A172 (cell line): ENCODE measurements around the gene CYP2A7. TPM values are rescaled to one million over a fixed set of nuclear protein-coding genes. Genes with fewer than 3 reads are reported as not detected.
"Not testable (repeated sequence)": the region's sequence is repeated elsewhere in the genome, so short reads cannot be mapped to it uniquely, and the experiment has no call there.

Source experiments
- DNase-seq: peaks from one replicate; pipeline ENCODE4 v3.0.0-alpha.2; 2015; ENCODE audit warnings: low spot score
- total RNA-seq: library from RNA; depleted of rRNA; stranded (reverse); fragments of >200 nt; shearing (Covaris generic); gene quantifications from 2 replicates; pipeline ENCODE4 v1.2.3, GENCODE V29; 2014; rRNA removed

CYP2A7 gene
- total RNA-seq, 1 experiment from 2014 or later = not detected

GRCh38 chr19:40842997-40843652 lies 38.9 kb downstream of the CYP2A7 start:
- not testable (repeated sequence) for DNase-seq

DNA sequence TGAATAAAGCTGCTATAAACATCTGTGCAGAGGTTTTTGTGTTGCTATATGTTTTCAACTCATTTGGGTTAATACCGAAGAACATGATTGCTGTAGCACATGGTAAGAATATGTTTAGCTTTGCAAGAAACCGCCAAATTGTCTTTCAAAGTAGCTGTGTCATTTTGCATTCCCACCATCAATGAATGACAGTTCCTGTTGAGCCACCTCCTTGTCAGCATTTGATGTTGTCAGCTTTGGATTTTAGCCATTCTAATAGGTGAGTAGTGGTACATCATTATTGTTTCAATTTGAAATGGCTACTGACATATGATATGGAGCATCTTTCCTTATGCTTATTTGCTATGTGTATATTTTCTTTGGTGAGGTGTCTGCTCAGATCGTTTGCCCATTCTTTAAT lies 40.0 kb downstream of the CYP2A7 start:
- DNase-seq = not testable (repeated sequence)

DNA sequence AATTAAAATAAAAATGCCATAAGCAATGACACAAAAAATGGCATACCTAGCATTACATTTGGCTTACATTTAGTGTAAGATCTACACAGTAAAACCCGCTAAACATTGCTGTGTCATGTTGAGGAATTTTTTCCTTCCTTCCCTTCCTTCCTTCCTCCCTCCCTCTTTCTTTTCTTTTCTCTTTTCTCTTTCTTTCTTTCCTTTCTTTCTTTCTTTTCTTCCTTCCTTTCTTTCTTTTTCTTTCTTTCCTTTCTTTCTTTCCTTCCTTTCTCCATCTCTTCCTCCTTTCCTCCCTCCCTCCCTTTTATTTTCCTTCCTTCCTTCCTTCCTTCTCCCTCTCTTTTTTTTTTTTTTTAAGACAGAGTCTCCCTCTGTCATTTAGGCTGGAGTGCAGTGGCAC lies 43.6 kb downstream of the CYP2A7 start:
- DNase-seq = not testable (repeated sequence)

GRCh38 chr19:40836754-40837429 lies 45.1 kb downstream of the CYP2A7 start:
- no peak for DNase-seq

GRCh38 chr19:40833728-40834533 lies 48.1 kb downstream of the CYP2A7 start:
- not testable (repeated sequence) for DNase-seq

DNA sequence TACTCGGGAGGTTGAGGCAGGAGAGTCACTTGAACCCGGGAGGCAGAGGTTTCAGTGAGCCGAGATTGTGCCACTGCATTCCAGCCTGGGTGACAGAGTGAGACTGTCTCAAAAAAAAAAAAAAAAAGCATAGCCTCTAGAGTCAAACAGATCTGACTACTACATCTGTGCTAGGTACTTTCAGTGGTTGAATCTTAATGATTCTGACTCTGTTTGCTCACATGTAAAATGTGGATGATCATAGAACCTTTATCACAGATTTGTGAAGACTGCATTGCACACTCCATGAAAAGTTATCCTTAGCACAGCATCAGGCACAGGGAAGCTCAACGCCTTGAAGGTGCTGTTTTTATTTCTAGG lies 49.6 kb downstream of the CYP2A7 start:
- not testable (repeated sequence) for DNase-seq

DNA sequence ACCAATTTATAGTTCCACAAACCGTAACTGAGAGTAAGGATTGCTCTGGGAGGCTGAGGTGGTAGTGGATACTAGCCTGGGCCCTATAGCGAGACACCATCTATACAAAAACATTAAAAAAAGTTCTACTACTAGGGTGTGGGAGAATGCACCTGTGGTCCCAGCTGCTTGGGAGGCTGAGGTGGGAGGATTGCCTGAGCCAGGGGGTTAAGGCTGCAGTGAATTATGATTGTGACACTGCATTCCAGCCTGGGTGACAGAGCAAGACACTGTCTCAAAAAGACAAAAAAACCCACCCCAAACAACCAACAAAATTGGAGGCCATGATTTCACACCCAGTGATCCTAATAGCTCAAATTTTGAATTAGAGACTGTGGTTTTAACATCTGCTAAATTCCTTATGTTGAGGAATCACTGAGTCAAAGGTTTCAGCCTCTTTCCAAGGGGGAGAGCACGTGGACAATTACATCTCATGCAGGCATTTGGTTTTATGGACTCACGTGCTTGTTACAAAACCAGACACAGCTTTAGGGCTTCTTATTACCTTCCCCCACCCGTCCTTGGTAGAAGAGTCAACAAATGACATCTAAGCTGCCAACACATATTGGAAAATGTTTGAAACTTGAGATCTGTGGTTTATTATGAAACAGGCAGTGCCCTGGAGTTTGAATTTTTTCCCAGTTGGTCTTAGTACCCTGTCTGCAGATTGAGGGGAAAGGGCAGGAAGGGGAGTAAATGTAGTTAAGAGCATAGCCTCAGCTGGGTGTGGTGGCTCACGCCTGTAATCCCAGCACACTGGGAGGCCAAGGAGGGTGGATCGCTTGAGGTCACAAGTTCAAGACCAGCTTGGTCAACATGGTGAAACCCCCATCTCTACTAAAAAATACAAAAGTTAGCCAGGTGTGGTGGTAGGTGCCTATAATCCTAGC lies 50.3 kb downstream of the CYP2A7 start:
- peak; percentile 92 for DNase-seq

- DNase-seq = not testable (repeated sequence)
Measured at GRCh38 chr19:40830741-40831140, 51.3 kb downstream of the CYP2A7 start.

DNA sequence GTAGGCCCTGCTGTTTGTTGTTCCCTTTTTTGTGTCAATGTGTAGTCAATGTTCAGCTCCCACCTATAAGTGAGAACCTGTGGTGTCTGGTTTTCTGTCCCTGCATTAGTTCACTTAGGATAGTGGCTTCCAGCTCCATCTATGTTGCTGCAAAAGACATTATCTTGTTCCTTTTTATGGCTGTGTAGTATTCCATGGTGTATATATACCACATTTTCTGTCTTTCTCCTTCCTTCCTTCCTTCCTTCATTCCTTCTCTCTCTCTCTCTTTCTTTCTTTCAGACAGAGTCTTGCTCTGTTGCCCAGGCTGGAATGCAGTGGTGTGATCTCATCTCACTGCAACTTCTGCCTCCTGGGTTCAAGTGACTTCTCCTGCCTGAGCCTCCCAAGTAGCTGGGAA lies 52.8 kb downstream of the CYP2A7 start:
- DNase-seq = no peak

GRCh38 chr19:40827386-40828247 lies 54.4 kb downstream of the CYP2A7 start:
- no peak for DNase-seq

GRCh38 chr19:40826699-40827385 lies 55.2 kb downstream of the CYP2A7 start:
- DNase-seq = not testable (repeated sequence)

DNA sequence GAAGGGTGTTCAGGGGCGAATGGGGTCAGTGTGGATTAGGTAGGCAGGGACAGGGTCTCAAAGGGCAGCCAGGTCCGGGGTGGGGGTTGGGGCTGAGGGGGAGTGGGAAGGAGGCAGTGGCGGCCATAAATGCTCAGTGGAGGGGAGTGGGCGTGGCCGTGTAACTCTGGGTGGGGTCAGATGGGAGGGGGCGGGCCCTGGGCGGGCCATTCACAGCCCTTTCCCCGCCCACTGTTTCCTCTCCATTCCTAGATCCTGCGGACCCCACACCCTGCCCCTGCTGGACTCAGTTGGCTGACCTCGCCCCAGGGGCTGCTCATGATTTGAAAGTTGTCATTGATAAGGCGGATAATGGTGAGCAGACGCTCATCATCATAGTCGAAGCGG lies 55.7 kb downstream of the CYP2A7 start:
- DNase-seq = not testable (repeated sequence)

GRCh38 chr19:40825460-40826095 lies 56.5 kb downstream of the CYP2A7 start:
- DNase-seq = not testable (repeated sequence)

Other genes starting within 250 kb of the CYP2A7 start
- gene NUMBL, start 191.6 kb downstream of the CYP2A7 start, total RNA-seq = 23.7 and 32.7 TPM in 2 replicates
- gene COQ8B, start 165.3 kb downstream of the CYP2A7 start, total RNA-seq = 35.2 and 51.5 TPM in 2 replicates
- 7.7 and 9.2 TPM in 2 replicates for gene ITPKC, start 165.1 kb downstream of the CYP2A7 start, total RNA-seq
- gene ACTMAP, start 131.8 kb downstream of the CYP2A7 start, total RNA-seq = 0.62 and 1.7 TPM in 2 replicates
- gene SNRPA, start 131.0 kb downstream of the CYP2A7 start, total RNA-seq = 64.7 and 87.9 TPM in 2 replicates
- not detected in 2 replicates for gene MIA, start 106.7 kb downstream of the CYP2A7 start, total RNA-seq
- gene RAB4B, start 104.0 kb downstream of the CYP2A7 start, total RNA-seq = 10.3 and 19.9 TPM in 2 replicates
- gene EGLN2, start 83.0 kb downstream of the CYP2A7 start, total RNA-seq = 80.0 and 123 TPM in 2 replicates
- gene CYP2A6, start 31.8 kb downstream of the CYP2A7 start, total RNA-seq = not detected in 2 replicates
- not detected in 2 replicates for gene CYP2B6, start 109.1 kb upstream of the CYP2A7 start, total RNA-seq
- not detected in 2 replicates for gene CYP2A13, start 206.2 kb upstream of the CYP2A7 start, total RNA-seq
- not detected in 2 replicates for gene CYP2F1, start 232.2 kb upstream of the CYP2A7 start, total RNA-seq